Hepatocyte (in vitro differentiated cells): ENCODE measurements around the gene ZFP28. TPM values are rescaled to one million over a fixed set of nuclear protein-coding genes. Genes with fewer than 3 reads are reported as not detected.

Experiments used
- DNase-seq: peaks from one replicate; pipeline ENCODE4 v3.0.0-alpha.2; 2016; ENCODE audit warnings: low spot score
- H2AFZ ChIP-seq: fragments of 200-600 bp; sonication (generic); 2 replicates; pipeline ENCODE4 v1.6.0; 2016; ENCODE audit warnings: antibody characterized with exemption, mild to moderate bottlenecking
- H3K27ac ChIP-seq: fragments of 200-600 bp; sonication (generic); 2 replicates; pipeline ENCODE4 v1.5.1; 2016; ENCODE audit warnings: mild to moderate bottlenecking
- H3K27me3 ChIP-seq: fragments of 200-600 bp; sonication (generic); 2 replicates; pipeline ENCODE4 v1.6.1; 2016
- H3K36me3 ChIP-seq: fragments of 200-600 bp; sonication (generic); replicated peaks from 2 replicates; pipeline ENCODE4 v1.5.1; 2016; ENCODE audit warnings: low read depth; ENCODE audit not compliant: insufficient read depth
- H3K4me1 ChIP-seq: fragments of 200-600 bp; sonication (generic); 2 replicates; pipeline ENCODE4 v1.5.1; 2016; ENCODE audit warnings: mild to moderate bottlenecking, moderate library complexity; ENCODE audit not compliant: insufficient read depth
- H3K4me2 ChIP-seq: fragments of 200-600 bp; sonication (generic); 2 replicates; pipeline ENCODE4 v1.6.0; 2016
- H3K4me3 ChIP-seq: fragments of 200-600 bp; sonication (generic); 2 replicates; pipeline ENCODE4 v1.5.1; 2016; ENCODE audit warnings: mild to moderate bottlenecking
- H3K79me2 ChIP-seq: fragments of 200-600 bp; sonication (generic); 2 replicates; pipeline ENCODE4 v1.6.0; 2017; ENCODE audit warnings: mild to moderate bottlenecking
- H3K9me2 ChIP-seq: fragments of 200-600 bp; sonication (generic); replicated peaks from 2 replicates; pipeline ENCODE4 v1.6.0; 2017; ENCODE audit warnings: mild to moderate bottlenecking; ENCODE audit not compliant: insufficient read depth
- H3K9me3 ChIP-seq: fragments of 200-600 bp; sonication (generic); 2 replicates; pipeline ENCODE4 v1.5.1; 2016; ENCODE audit warnings: low read depth, mild to moderate bottlenecking
- H4K20me1 ChIP-seq: fragments of 200-600 bp; sonication (generic); 2 replicates; pipeline ENCODE4 v1.6.0; 2016; ENCODE audit warnings: mild to moderate bottlenecking; ENCODE audit not compliant: insufficient read depth, poor library complexity, severe bottlenecking
- CTCF ChIP-seq: fragments of 200-600 bp; sonication (generic); IDR thresholded peaks from 2 replicates; pipeline ENCODE4 v1.5.1; 2016; ENCODE audit warnings: antibody characterized with exemption, mild to moderate bottlenecking; ENCODE audit not compliant: poor library complexity
- EZH2 ChIP-seq: fragments of 200-600 bp; sonication (generic); IDR thresholded peaks from 2 replicates; pipeline ENCODE4 v1.6.1; 2016; ENCODE audit warnings: antibody characterized with exemption, mild to moderate bottlenecking, borderline replicate concordance
- EZH2phosphoT487 ChIP-seq: fragments of 200-600 bp; sonication (generic); IDR thresholded peaks from one replicate; pipeline ENCODE4 v1.6.1; 2018; ENCODE audit warnings: antibody characterized with exemption, mild to moderate bottlenecking, low read depth, moderate library complexity; ENCODE audit not compliant: unreplicated experiment, severe bottlenecking
- WGBS: methylation state at CpG from one replicate; pipeline ENCODE4 v1.1.6; 2016; ENCODE audit warnings: low lambda C conversion rate; ENCODE audit errors: missing lambda C conversion rate; 5-methylcytosine and 5-hydroxymethylcytosine counted together
- polyA plus RNA-seq: library from polyadenylated mRNA; unstranded; fragments of >200 nt; fragmentation: Nextera tagmentation; extraction: Ambion mirVana; gene quantifications from 2 replicates; pipeline ENCODE4 v1.2.1, GENCODE V29; 2016
- total RNA-seq: library from RNA; depleted of rRNA; stranded (reverse); fragments of >200 nt; gene quantifications from 2 replicates; pipeline ENCODE4 v1.2.3, GENCODE V29; 2014

The ZFP28 gene
- total and polyA plus RNA-seq, 2 experiments from 2014 or later, result 3.5 to 5.7 TPM

GRCh38 chr19:56577719-56578602 is 39.2 kb downstream of the ZFP28 start:
- TF ChIP-seq EZH2phosphoT487, result no peak
- TF ChIP-seq CTCF, result no peak
- no peak for TF ChIP-seq EZH2
- Histone ChIP-seq H4K20me1 (no peaks in the 10 kb centered on the region), H3K4me2 (no peak overlapping the region), H3K27ac (no peak overlapping the region), H3K4me1 (no peaks in the 10 kb centered on the region), H3K79me2 (no peaks in the 10 kb centered on the region), H3K27me3 (no peaks in the 10 kb centered on the region), H3K9me2 (no peaks in the 10 kb centered on the region), H3K36me3 (peaks cover 18% of the 10 kb centered on the region), H2AFZ (no peak overlapping the region), H3K4me3 (no peak overlapping the region), H3K9me3 (peaks cover 94% of the 10 kb centered on the region)
- DNase-seq, result no peak
- WGBS, result 97% methylated on average over 11 of the region's 11 CpGs

GRCh38 chr19:56594446-56594782 is 55.7 kb downstream of the ZFP28 start:
- WGBS, result 96% methylated on average over 2 of the region's 4 CpGs
- H3K4me2 ChIP-seq, result peak overlapping the region; percentile 89
- H3K9me3 ChIP-seq, result peaks cover 10% of the 10 kb centered on the region
- H2AFZ ChIP-seq, result peak overlapping the region; percentile 13
- no peaks in the 10 kb centered on the region for H4K20me1 ChIP-seq
- no peak for TF ChIP-seq EZH2
- no peak for TF ChIP-seq EZH2phosphoT487
- TF ChIP-seq CTCF, result no peak
- H3K9me2 ChIP-seq, result no peaks in the 10 kb centered on the region
- no peaks in the 10 kb centered on the region for H3K27me3 ChIP-seq
- DNase-seq, result no peak
- H3K27ac ChIP-seq, result no peak overlapping the region
- peaks cover 5% of the 10 kb centered on the region for H3K4me1 ChIP-seq
- H3K4me3 ChIP-seq, result no peak overlapping the region
- no peaks in the 10 kb centered on the region for H3K36me3 ChIP-seq
- peaks cover 42% of the 10 kb centered on the region for H3K79me2 ChIP-seq

GRCh38 chr19:56594783-56595547 is 56.2 kb downstream of the ZFP28 start, which contains the start of gene ZNF71:
ZNF71 (plus strand) TSS chr19:56595302; CDS start chr19:56601559, 6,257 bp downstream.
- Histone ChIP-seq H3K4me1 (peaks cover 5% of the 10 kb centered on the region), H3K9me2 (no peaks in the 10 kb centered on the region), H3K9me3 (peaks cover 10% of the 10 kb centered on the region), H3K27ac (no peak within 1 kb of the TSS), H3K4me3 (peak within 1 kb of the TSS; percentile 79), H4K20me1 (no peaks in the 10 kb centered on the region), H3K36me3 (no peaks in the 10 kb centered on the region), H2AFZ (peak within 1 kb of the TSS; percentile 55), H3K79me2 (peaks cover 42% of the 10 kb centered on the region), H3K4me2 (peak within 1 kb of the TSS; percentile 89), H3K27me3 (no peaks in the 10 kb centered on the region)
- TF ChIP-seq EZH2phosphoT487 (no peak), EZH2 (no peak), CTCF (no peak)
- WGBS, result 1% methylated on average over 46 of the region's 52 CpGs
- DNase-seq, result peak; percentile 95
